Thoracic aorta (tissue), 2 donors: ENCODE measurements around the gene TNIP1. TPM values are rescaled to one million over a fixed set of nuclear protein-coding genes. Genes with fewer than 3 reads are reported as not detected.

Source experiments
- ATAC-seq: fragments of 150-250 bp; one replicate; pipeline ENCODE4 v1.8.0; 2017; ENCODE audit warnings: low read depth; ENCODE audit not compliant: insufficient number of reproducible peaks, low FRiP score
- DNase-seq: peaks from one replicate; pipeline ENCODE4 v3.0.0-alpha.2; 2020; ENCODE audit warnings: low spot score
- H3K27ac ChIP-seq, 2 donors: fragments of 200-600 bp; sonication (generic); 1 replicate in 1 of 2; 2 replicates in 1 of 2; pipeline ENCODE4 v1.5.1; 2016; ENCODE audit warnings: mild to moderate bottlenecking in 2 of 2, moderate library complexity in 2 of 2
- H3K27me3 ChIP-seq: fragments of 200-600 bp; sonication (generic); replicated peaks from 2 replicates; pipeline ENCODE4 v1.6.0; 2016; ENCODE audit warnings: mild to moderate bottlenecking; ENCODE audit not compliant: insufficient read depth
- H3K36me3 ChIP-seq: fragments of 200-600 bp; sonication (generic); one replicate; pipeline ENCODE4 v1.5.1; 2016
- H3K4me1 ChIP-seq, 2 donors: fragments of 200-600 bp; sonication (generic); 1 replicate in 1 of 2; 2 replicates in 1 of 2; pipeline versions ENCODE4 v1.5.1 to v1.6.0; 2016; ENCODE audit warnings: low read depth in 2 of 2, mild to moderate bottlenecking in 1 of 2; ENCODE audit not compliant: control insufficient read depth in 1 of 2
- H3K4me3 ChIP-seq: fragments of 200-600 bp; sonication (generic); 2 replicates; pipeline ENCODE4 v1.5.1; 2016; ENCODE audit warnings: mild to moderate bottlenecking
- H3K9me3 ChIP-seq: fragments of 200-600 bp; sonication (generic); 2 replicates; pipeline ENCODE4 v1.5.1; 2016
- CTCF ChIP-seq: fragments of 200-600 bp; sonication (generic); IDR thresholded peaks from one replicate; pipeline ENCODE4 v1.5.1; 2019; ENCODE audit warnings: antibody characterized with exemption
- total RNA-seq, 2 donors: library from RNA; depleted of rRNA; stranded (reverse); fragments of >200 nt; gene quantifications; one replicate each; pipeline versions ENCODE4 v1.1.0 to v1.2.3, GENCODE V29; 2016

The TNIP1 gene
- total RNA-seq, 2 donors from 2014 or later = 77.4 to 103 TPM

- H3K36me3 ChIP-seq = peaks cover 15% of the 10 kb centered on the region
- peak overlapping the region; percentile 82 to 98 for H3K27ac ChIP-seq
- ATAC-seq (no peak), DNase-seq (no peak)
- no peaks in the 10 kb centered on the region for H3K27me3 ChIP-seq
- H3K9me3 ChIP-seq = no peaks in the 10 kb centered on the region
- peak overlapping the region; percentile 88 for H3K4me3 ChIP-seq
- peaks cover 40 to 54% of the 10 kb centered on the region in 2 donors for H3K4me1 ChIP-seq
- TF ChIP-seq CTCF = no peak
Observed at GRCh38 chr5:151021746-151022145, 59.1 kb downstream of the TNIP1 start.

- ATAC-seq (peak; percentile 52), DNase-seq (peak; percentile 75)
- Histone ChIP-seq H3K27ac (peak within 1 kb of the TSS; percentile 82 to 98), H3K36me3 (peaks cover 4% of the 10 kb centered on the region), H3K4me3 (peak within 1 kb of the TSS; percentile 88), H3K4me1 (peaks cover 40 to 52% of the 10 kb centered on the region in 2 donors), H3K9me3 (no peaks in the 10 kb centered on the region), H3K27me3 (no peaks in the 10 kb centered on the region)
- TF ChIP-seq CTCF = no peak
Observed at GRCh38 chr5:151020304-151021110, 60.3 kb downstream of the TNIP1 start, which contains the start of gene GPX3. Gene GPX3 (plus strand): TSS chr5:151020591. CDS start chr5:151020655, 64 bp downstream.

GRCh38 chr5:151019331-151019730, 61.5 kb downstream of the TNIP1 start:
- TF ChIP-seq CTCF = no peak
- Histone ChIP-seq H3K4me1 (peaks cover 30 to 40% of the 10 kb centered on the region in 2 donors), H3K27ac (no peak overlapping the region), H3K9me3 (no peaks in the 10 kb centered on the region), H3K36me3 (no peaks in the 10 kb centered on the region), H3K27me3 (no peaks in the 10 kb centered on the region), H3K4me3 (no peak overlapping the region)
- ATAC-seq (no peak), DNase-seq (no peak)

- Histone ChIP-seq H3K36me3 (no peaks in the 10 kb centered on the region), H3K4me1 (peaks cover 25 to 35% of the 10 kb centered on the region in 2 donors), H3K27ac (no peak overlapping the region)
Observed at GRCh38 chr5:151018846-151019245, 62.0 kb downstream of the TNIP1 start.

More at GRCh38 chr5:151018846-151019245, 62.0 kb downstream of the TNIP1 start:
- no peaks in the 10 kb centered on the region for H3K9me3 ChIP-seq
- no peak for TF ChIP-seq CTCF
- DNase-seq = no peak
- no peaks in the 10 kb centered on the region for H3K27me3 ChIP-seq
- no peak overlapping the region for H3K4me3 ChIP-seq
- no peak for ATAC-seq
